Astrocyte (in vitro differentiated cells and primary cell): Measurements from ENCODE around the gene IFI44L.

Source experiments
- CTCF ChIP-seq: IDR thresholded peaks from 2 replicates; pipeline ENCODE4 v1.5.1; 2011; ENCODE audit warnings: low read depth, mild to moderate bottlenecking, inconsistent platforms, low read length, moderate library complexity; ENCODE audit not compliant: insufficient read depth
- EZH2 ChIP-seq: IDR thresholded peaks from 2 replicates; pipeline ENCODE4 v1.6.1; 2012; ENCODE audit warnings: mild to moderate bottlenecking, low read length, inconsistent platforms; ENCODE audit not compliant: insufficient read depth

GRCh38 chr1:78673120-78673519 lies 52.9 kb downstream of the IFI44L start:
- TF ChIP-seq CTCF (no peak), EZH2 (no peak)
